GM18526 (cell line): Measurements from ENCODE around the gene SLC17A7.

Experiments used
- POLR2A ChIP-seq: IDR thresholded peaks from 3 replicates; pipeline ENCODE4 v1.6.1; 2011; ENCODE audit not compliant: insufficient read length; ENCODE audit errors: extremely low read depth

The SLC17A7 gene

DNA sequence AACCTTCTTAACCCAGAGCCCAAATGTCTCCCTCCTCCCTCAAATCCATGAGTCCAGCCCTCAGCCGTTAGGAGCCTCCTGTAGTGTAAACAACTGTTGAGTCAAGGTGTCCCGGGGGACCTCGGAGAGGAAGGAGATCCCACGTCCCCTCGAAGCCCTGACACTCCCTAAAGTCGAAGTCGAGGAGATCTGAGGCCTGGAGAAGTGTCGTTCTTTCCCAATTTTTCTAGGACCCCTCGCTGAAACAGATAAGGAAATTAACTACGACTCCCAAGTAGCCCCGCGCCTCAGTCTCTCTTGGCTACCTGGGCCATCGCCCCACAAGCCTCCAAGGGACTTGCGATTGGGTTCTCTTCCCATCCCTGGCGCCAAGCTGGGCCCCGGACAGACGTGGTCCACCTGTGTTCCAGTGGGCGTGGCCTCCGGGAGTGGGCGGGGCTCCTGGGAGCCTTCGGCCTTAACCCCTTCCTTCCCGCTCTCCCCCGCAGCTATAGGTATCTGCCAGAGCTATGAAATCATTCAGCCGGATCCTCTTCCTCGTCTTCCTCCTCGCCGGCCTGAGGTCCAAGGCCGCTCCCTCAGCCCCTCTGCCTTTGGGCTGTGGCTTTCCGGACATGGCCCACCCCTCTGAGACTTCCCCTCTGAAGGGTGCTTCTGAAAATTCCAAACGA, 15.3 kb downstream of the SLC17A7 start:
- TF ChIP-seq POLR2A = no peak

GRCh38 chr19:49425178-49425577, 16.1 kb downstream of the SLC17A7 start, which contains the start of gene GFY:
TSS of gene GFY (plus strand) at chr19:49425388. CDS start at chr19:49426431, 1,043 bp downstream.
- TF ChIP-seq POLR2A = no peak

- TF ChIP-seq POLR2A = no peak
Measured at GRCh38 chr19:49423985-49424303, 17.4 kb downstream of the SLC17A7 start.

DNA sequence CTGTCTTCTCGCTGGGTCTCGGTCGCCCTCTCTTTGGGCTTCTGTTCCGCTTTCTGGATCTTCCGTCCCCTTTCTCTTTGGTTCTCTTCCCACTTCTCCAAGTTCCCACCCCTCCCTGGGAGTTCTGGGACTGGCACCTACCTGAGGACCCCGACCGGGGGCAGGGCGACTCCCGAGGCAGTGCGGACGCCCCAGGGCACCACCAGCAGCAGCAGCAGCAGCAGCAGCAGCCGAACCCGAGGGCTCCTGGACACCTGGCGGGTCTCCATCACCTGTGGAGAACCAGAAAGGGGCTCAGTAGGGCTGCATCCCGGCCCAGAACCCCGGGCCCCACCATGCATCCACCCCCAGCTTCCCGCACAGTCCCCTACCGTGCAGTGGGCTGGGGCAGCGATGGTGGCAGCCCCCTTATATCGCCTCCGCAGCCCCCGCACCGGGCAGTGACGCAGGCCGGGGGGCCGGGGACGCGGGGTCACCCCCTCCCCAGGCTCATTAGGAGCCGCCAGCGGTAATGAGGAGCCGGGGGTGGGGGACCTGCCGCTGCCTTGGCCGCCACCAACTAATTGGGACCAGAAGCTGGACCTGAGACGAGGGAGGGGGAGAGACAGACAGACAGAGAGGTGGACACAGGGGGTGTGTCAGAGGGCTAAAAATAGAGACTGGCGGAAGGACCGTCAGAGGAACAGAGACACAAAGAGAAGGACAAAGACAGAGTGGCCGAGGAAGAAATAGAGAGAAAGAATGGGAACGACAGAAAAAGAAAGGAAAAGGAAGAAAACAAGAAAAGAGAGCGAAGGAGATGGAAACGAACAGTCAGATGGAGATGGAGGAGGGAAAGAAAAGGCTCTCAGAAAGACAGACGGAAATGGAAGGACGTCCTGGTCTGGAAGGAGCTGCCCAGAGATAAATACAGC, 18.0 kb downstream of the SLC17A7 start, which contains the start of gene PTH2:
Gene PTH2, minus strand, starts transcription at position 371 of the 914 bp plus-strand sequence. Its CDS starts 102 bp downstream, at position 269.
- no peak for TF ChIP-seq POLR2A

- no peak for TF ChIP-seq POLR2A
Measured at GRCh38 chr19:49422407-49423070, 18.8 kb downstream of the SLC17A7 start.

DNA sequence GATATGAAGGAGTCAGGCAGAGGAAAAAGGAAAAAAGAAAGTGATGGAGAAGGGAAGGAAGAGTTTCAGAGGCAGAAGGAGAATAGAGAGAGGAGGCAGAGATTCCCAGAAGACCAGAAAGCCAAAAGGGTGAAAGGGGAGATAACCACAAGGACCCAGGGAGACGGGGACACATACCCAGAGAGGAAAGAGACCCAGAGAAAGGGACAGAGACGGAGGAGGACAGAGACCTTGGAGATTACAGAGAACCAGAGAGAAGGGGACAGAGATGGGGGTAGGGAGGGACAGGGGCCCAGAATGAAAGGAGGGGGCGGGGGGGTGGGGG, 19.5 kb downstream of the SLC17A7 start:
- no peak for TF ChIP-seq POLR2A

- no peak for TF ChIP-seq POLR2A
Measured at GRCh38 chr19:49421039-49421877, 20.1 kb downstream of the SLC17A7 start.

- TF ChIP-seq POLR2A = no peak
Measured at GRCh38 chr19:49420227-49420626, 21.1 kb downstream of the SLC17A7 start.

DNA sequence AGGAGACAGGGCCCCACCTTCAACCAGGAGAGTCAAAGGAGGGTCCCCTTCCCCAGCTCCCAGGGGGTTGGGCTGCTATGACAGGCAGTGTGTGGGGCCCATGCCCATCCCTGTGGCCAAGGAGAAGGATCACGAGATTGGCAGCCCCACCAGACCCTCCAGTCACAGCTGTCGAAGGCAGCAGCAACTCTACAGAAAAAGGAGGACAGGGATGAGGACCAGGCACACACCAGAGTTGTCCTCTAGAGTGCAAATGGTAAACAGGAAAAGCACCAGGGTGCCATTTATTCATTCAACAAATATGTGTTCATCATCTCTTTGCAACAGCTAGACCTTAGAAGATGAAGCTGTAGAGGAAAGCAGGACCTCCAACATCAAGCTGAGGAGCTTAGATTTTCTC, 22.2 kb downstream of the SLC17A7 start:
- TF ChIP-seq POLR2A = no peak

- no peak for TF ChIP-seq POLR2A
Measured at GRCh38 chr19:49418511-49418910, 22.8 kb downstream of the SLC17A7 start.

DNA sequence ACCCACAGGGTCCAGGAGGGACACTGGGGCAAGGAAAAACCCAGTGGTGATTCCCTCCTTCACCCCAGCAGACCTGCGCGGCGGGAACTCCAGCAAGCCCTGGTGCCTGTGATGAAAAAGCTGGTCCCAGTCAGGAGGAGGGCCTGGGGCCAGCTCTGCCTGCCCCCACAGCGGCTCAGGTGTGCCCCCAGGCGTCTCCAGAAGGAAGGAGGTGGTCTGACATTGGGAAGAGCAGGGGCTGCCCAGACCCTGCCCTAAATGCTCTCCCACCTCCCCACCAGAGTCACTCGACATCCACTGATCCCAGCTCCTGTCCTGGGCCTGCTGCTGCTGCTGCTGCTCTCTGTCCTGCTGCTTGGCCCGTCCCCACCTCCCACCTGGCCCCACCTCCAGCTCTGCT, 24.2 kb downstream of the SLC17A7 start:
- TF ChIP-seq POLR2A = no peak

DNA sequence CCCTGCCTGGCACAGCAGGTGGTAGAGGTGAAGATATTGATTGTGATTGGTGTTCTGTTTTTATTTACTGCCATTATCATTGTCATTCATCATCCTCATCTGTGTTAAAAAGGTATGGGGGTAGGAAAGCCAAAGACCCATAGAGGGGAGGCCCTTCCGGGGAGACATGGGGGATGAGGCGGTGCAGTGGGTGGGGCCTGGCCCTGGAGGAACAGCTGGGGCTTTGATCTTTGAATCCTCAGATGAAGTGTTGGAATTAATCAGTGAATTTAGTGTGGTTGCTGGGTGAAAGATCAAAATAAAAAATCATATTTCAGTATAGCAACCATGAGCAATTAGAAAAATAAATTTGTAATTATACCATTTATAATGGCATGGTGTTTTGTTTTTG, 25.5 kb downstream of the SLC17A7 start:
- no peak for TF ChIP-seq POLR2A

DNA sequence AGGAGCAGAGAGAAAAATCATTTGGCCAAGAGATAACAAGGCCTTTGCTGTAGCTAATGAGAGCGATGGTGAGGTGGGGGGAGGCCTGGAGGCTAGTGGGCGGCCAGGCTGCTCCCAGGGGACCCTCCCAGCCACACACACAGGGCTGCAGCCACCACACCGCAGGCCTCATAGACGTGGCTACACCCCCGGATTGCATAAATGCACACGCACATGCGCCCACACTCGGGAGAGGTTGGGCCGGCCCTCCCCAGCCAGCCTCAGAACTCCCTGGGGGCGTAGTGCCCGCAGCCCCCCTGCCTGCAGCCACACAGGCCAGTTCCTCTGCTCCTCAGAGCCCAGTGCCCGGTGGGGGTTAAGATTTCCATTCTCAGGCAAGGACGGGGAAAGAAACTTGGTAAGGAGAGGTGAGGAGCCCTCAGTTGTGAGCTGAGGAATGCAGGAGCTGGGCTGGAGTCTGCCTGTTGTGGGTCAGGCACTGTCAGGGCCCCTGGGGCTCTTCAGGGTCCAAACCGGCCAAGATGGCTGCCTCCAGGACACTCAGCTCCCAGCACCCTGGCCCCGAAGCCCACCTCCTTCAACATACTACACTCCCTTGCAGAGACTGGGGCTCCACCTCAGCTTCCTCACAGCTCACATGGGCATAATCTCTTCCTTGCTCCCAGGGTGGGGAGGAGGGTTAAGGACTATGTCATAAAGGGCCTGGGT, 26.1 kb downstream of the SLC17A7 start:
- no peak for TF ChIP-seq POLR2A

- TF ChIP-seq POLR2A = no peak
Measured at GRCh38 chr19:49414256-49414655, 27.1 kb downstream of the SLC17A7 start.
